GM12878 (cell line): Measurements from ENCODE around the gene MED6. TPM values are rescaled to one million over a fixed set of nuclear protein-coding genes. Genes with fewer than 3 reads are reported as not detected.

Experiments
- ATAC-seq: fragments of 200-7000 bp; cut with Tn5 transposase; 3 replicates; pipeline ENCODE4 v1.9.1; 2020; ENCODE audit warnings: mild to moderate bottlenecking, moderate library complexity
- BruUV-seq: library from RNA; stranded (reverse); fragments of 400-500 nt; replicated peaks from 2 replicates; lab custom pipeline; 2021; lab: Mats Ljungman, UMichigan
- CTCF ChIA-PET: fragments of 300-600 bp; sonication (Branson Sonifier 250); formaldehyde crosslinking; extraction: SDS; loops from one replicate; lab custom pipeline; 2021; ENCODE audit warnings: inconsistent platforms; lab: Yijun Ruan, JAX
- POLR2A ChIA-PET: fragments of 350-600 bp; formaldehyde crosslinking; extraction: SDS; loops from one replicate; lab custom pipeline; 2021; ENCODE audit warnings: inconsistent platforms; lab: Charles Lee
- RAD21 ChIA-PET: fragments of 300-600 bp; sonication (Branson Sonifier 250); formaldehyde crosslinking; loops from one replicate; lab custom pipeline; 2023; ENCODE audit warnings: antibody characterized with exemption; ENCODE audit not compliant: unreplicated experiment; lab: Charles Lee
- SMC1A ChIA-PET: fragments of 300-600 bp; sonication (Branson Sonifier 250); formaldehyde crosslinking; loops from one replicate; lab custom pipeline; 2023; ENCODE audit not compliant: unreplicated experiment, uncharacterized antibody; lab: Charles Lee
- DNase-seq: peaks from one replicate; pipeline ENCODE4 v3.0.0-alpha.2; 2011; ENCODE audit warnings: low read depth, low spot score
- FAIRE-seq: peaks from 3 replicates; lab custom pipeline; 2011; peaks lifted over from hg19 to GRCh38; lab: Jason Lieb, UNC
- H2AFZ ChIP-seq: 2 replicates; pipeline ENCODE4 v1.6.0; 2011; ENCODE audit warnings: low read depth, low read length, control low read depth; ENCODE audit not compliant: control insufficient read depth
- H3K27ac ChIP-seq: 2 replicates; pipeline ENCODE4 v1.5.1; 2011; ENCODE audit warnings: control low read depth; ENCODE audit not compliant: control insufficient read depth, insufficient read depth
- H3K27me3 ChIP-seq, 2 experiments: replicated peaks in 1 of 2; 2 replicates each; pipeline versions ENCODE4 v1.6.0 to v1.6.1; 2011; ENCODE audit warnings: low read length in 1 of 2; ENCODE audit not compliant: control insufficient read depth in 2 of 2, insufficient read depth in 2 of 2
- H3K36me3 ChIP-seq, 2 experiments: 2 replicates each; pipeline ENCODE4 v1.5.1; 2011; ENCODE audit warnings: low read length in 1 of 2; ENCODE audit not compliant: control insufficient read depth in 2 of 2, insufficient read depth in 2 of 2
- H3K4me1 ChIP-seq: 2 replicates; pipeline ENCODE4 v1.6.1; 2011; ENCODE audit warnings: mild to moderate bottlenecking, low read length, moderate library complexity, mixed read lengths; ENCODE audit not compliant: control insufficient read depth, insufficient read depth
- H3K4me2 ChIP-seq: 2 replicates; pipeline ENCODE4 v1.6.0; 2011; ENCODE audit warnings: control low read depth; ENCODE audit not compliant: control insufficient read depth, insufficient read depth
- H3K4me3 ChIP-seq: fragments of 200-600 bp; sonication (generic); 2 replicates; pipeline ENCODE4 v1.5.1; 2016
- H3K79me2 ChIP-seq: 2 replicates; pipeline ENCODE4 v1.6.0; 2011; ENCODE audit warnings: low read length; ENCODE audit not compliant: control insufficient read depth, insufficient read depth
- H3K9ac ChIP-seq: 2 replicates; pipeline ENCODE4 v1.8.0; 2011; ENCODE audit warnings: low read length, control low read depth, mixed read lengths; ENCODE audit not compliant: control insufficient read depth, insufficient read depth
- H3K9me3 ChIP-seq: replicated peaks from 3 replicates; pipeline ENCODE4 v1.5.1; 2011; ENCODE audit warnings: mild to moderate bottlenecking, low read length; ENCODE audit not compliant: control insufficient read depth, insufficient read depth
- H4K20me1 ChIP-seq: 2 replicates; pipeline ENCODE4 v1.6.0; 2011; ENCODE audit not compliant: control insufficient read depth, insufficient read depth
- BMI1 ChIP-seq: fragments of 450-650 bp; IDR thresholded peaks from 2 replicates; pipeline ENCODE4 v1.6.1; 2016; ENCODE audit warnings: mild to moderate bottlenecking, moderate library complexity, borderline replicate concordance
- CREM ChIP-seq: IDR thresholded peaks from 2 replicates; pipeline ENCODE4 v1.6.1; 2014; ENCODE audit warnings: antibody characterized with exemption, low read depth
- E4F1 ChIP-seq: fragments of 450-650 bp; IDR thresholded peaks from 2 replicates; pipeline ENCODE4 v1.6.1; 2018; ENCODE audit warnings: borderline replicate concordance, mild to moderate bottlenecking; ENCODE audit not compliant: partially characterized antibody
- EED ChIP-seq: sonication (generic); IDR thresholded peaks from 2 replicates; pipeline ENCODE4 v1.6.1; 2016; ENCODE audit warnings: antibody characterized with exemption, low read depth
- EZH2 ChIP-seq: IDR thresholded peaks from 2 replicates; pipeline ENCODE4 v1.6.1; 2012; ENCODE audit warnings: low read depth, mild to moderate bottlenecking, control low read depth, inconsistent platforms, low read length, borderline replicate concordance; ENCODE audit not compliant: control insufficient read depth
- GABPA ChIP-seq: IDR thresholded peaks from 2 replicates; pipeline ENCODE4 v1.6.1; 2014; ENCODE audit warnings: antibody characterized with exemption, low read depth, mild to moderate bottlenecking, inconsistent platforms
- GATAD2B ChIP-seq: fragments of 450-650 bp; conservative IDR thresholded peaks from 2 replicates; pipeline ENCODE4 v1.6.1; 2017; ENCODE audit warnings: low read depth, mild to moderate bottlenecking, moderate library complexity
- LARP7 ChIP-seq: fragments of 450-650 bp; IDR thresholded peaks from 2 replicates; pipeline ENCODE4 v1.6.1; 2017; ENCODE audit warnings: mild to moderate bottlenecking
- MEF2B ChIP-seq: fragments of 450-650 bp; IDR thresholded peaks from 2 replicates; pipeline ENCODE4 v1.6.1; 2018; ENCODE audit warnings: mild to moderate bottlenecking, moderate library complexity; ENCODE audit not compliant: partially characterized antibody, poor library complexity, severe bottlenecking
- MTA2 ChIP-seq: fragments of 450-650 bp; IDR thresholded peaks from 2 replicates; pipeline ENCODE4 v1.6.1; 2016; ENCODE audit warnings: low read depth, mild to moderate bottlenecking, moderate library complexity
- PAX8 ChIP-seq: fragments of 450-650 bp; IDR thresholded peaks from 2 replicates; pipeline ENCODE4 v1.6.1; 2017; ENCODE audit warnings: mild to moderate bottlenecking, moderate library complexity
- RAD51 ChIP-seq: fragments of 450-650 bp; IDR thresholded peaks from 2 replicates; pipeline ENCODE4 v1.6.1; 2016; ENCODE audit warnings: moderate library complexity, mild to moderate bottlenecking, inconsistent platforms
- RELB ChIP-seq: fragments of 450-650 bp; IDR thresholded peaks from 2 replicates; pipeline ENCODE4 v1.6.1; 2017; ENCODE audit warnings: low read depth, mild to moderate bottlenecking, moderate library complexity
- SMAD1 ChIP-seq: fragments of 450-650 bp; IDR thresholded peaks from 2 replicates; pipeline ENCODE4 v1.6.1; 2018; ENCODE audit warnings: mild to moderate bottlenecking, low read depth; ENCODE audit not compliant: partially characterized antibody
- SREBF2 ChIP-seq: IDR thresholded peaks from 2 replicates; pipeline ENCODE4 v1.6.1; 2012; ENCODE audit warnings: mild to moderate bottlenecking, low read length
- ZZZ3 ChIP-seq: IDR thresholded peaks from 2 replicates; pipeline ENCODE4 v1.6.1; 2011; ENCODE audit warnings: low read depth; ENCODE audit not compliant: control insufficient read depth, insufficient read length
- WGBS: methylation state at CpG from one replicate; pipeline ENCODE4 v1.1.6; 2016; ENCODE audit warnings: low lambda C conversion rate; ENCODE audit not compliant: insufficient replicate concordance, insufficient coverage; ENCODE audit errors: missing lambda C conversion rate; 5-methylcytosine and 5-hydroxymethylcytosine counted together
- in situ Hi-C: fragments of 300-500 bp; cut with MboI; formaldehyde crosslinking; loops from 9 replicates; pipeline ENCODE4 v1.14.3; 2018; ENCODE audit warnings: mixed read lengths
- intact Hi-C: fragments of 100-400 bp; cut with micrococcal nuclease; formaldehyde crosslinking; loops from one replicate; pipeline ENCODE4 v1.14.2; 2022; ENCODE audit not compliant: unreplicated experiment
- polyA plus RNA-seq, 11 experiments: library from polyadenylated mRNA; depleted of rRNA in 4 of 11; unstranded in 6 of 11; stranded (reverse) in 5 of 11; fragments of >200 nt; fragmentation: Nextera tagmentation in 4 of 11; fragmentation: Illumina TruSeq in 1 of 11; extraction: Ambion mirVana in 4 of 11; extraction: Trizol in 1 of 11; gene quantifications; 1 replicate in 1 of 11; 2 replicates in 10 of 11; pipeline versions ENCODE4 v1.2.1 to v1.2.3, GENCODE V29; 2011 to 2016; ENCODE audit warnings: inconsistent platforms in 2 of 11, missing spikeins in 2 of 11, low read depth in 1 of 11
- total RNA-seq, 4 experiments: library from RNA; depleted of rRNA in 3 of 4; stranded (reverse); fragments of >200 nt in 3 of 4; fragmentation: Illumina TruSeq in 1 of 4; extraction: Trizol in 1 of 4; gene quantifications; 2 replicates each; pipeline versions ENCODE4 v1.2.1 to v1.2.3, GENCODE V29; 2013 to 2021

The MED6 gene
- total and polyA plus RNA-seq, 10 of the 15 experiments (the other 5 are each of a cell fraction or from before 2014, with no cell fraction given): 29.2 to 74.9 (median 46.2) TPM

- TF ChIP-seq E4F1 (no peak), PAX8 (no peak), GATAD2B (no peak), BMI1 (no peak), SREBF2 (no peak), MTA2 (no peak), LARP7 (no peak), SMAD1 (no peak), CREM (no peak), MEF2B (no peak), GABPA (no peak)
Observed at GRCh38 chr14:70601162-70601561, 707 bp upstream of the MED6 start (continued).

- FAIRE-seq: no peak
- BruUV-seq: no TSS peak
- intact Hi-C loops (no loop called here), in situ Hi-C loops (no loop called here)
- no peak for DNase-seq
- H3K4me3 ChIP-seq: peak overlapping the region; percentile 90
- no peaks in the 10 kb centered on the region for H3K9me3 ChIP-seq
- peaks cover 16% of the 10 kb centered on the region for H3K4me1 ChIP-seq
- H3K27me3 ChIP-seq: no peaks in the 10 kb centered on the region
- peaks cover 9 to 13% of the 10 kb centered on the region in 2 experiments for H3K36me3 ChIP-seq
- POLR2A ChIA-PET: interaction anchor here (1.1 kb wide), 1 partner anchor 66 kb away, joined by 4 read pairs; no protein-coding TSS in a partner anchor
- no peak for TF ChIP-seq GATAD2B
- TF ChIP-seq EZH2: no peak
- no peak for TF ChIP-seq RELB
- no peak for TF ChIP-seq RAD51
- TF ChIP-seq ZZZ3: no peak
- no peak for TF ChIP-seq EED
- H3K9ac ChIP-seq: no peak overlapping the region
- WGBS: 0% methylated on average over 1 of the region's 1 CpG
- no peak overlapping the region for H3K27ac ChIP-seq
- H3K4me2 ChIP-seq: peak overlapping the region; percentile 84
- RAD21 ChIA-PET: no interaction called here
- H2AFZ ChIP-seq: no peak overlapping the region
- peaks cover 37% of the 10 kb centered on the region for H3K79me2 ChIP-seq
- H4K20me1 ChIP-seq: no peaks in the 10 kb centered on the region
- CTCF ChIA-PET: interaction anchor here (1.4 kb wide), 1 partner anchor 10 kb away, joined by 5 read pairs; no protein-coding TSS in a partner anchor
- no peak for ATAC-seq
- SMC1A ChIA-PET: interaction anchor here (0.7 to 1.5 kb wide), 3 partner anchors 47 to 376 kb away, joined by 3 read pairs; no protein-coding TSS in a partner anchor
Observed at GRCh38 chr14:70599345-70599744, 1.1 kb downstream of the MED6 start.
